Stomach (tissue), 4 donors: ENCODE data around the gene SELENBP1.

Experiments used
- CTCF ChIP-seq, 7 experiments: fragments of 450-650 bp in 4 of 7; fragments of 200-600 bp in 3 of 7; sonication (generic) in 3 of 7; IDR thresholded peaks; one replicate each; pipeline ENCODE4 v1.5.1; 2016 to 2019; ENCODE audit warnings: antibody characterized with exemption in 7 of 7, control low read depth in 2 of 7, mild to moderate bottlenecking in 1 of 7
- POLR2AphosphoS5 ChIP-seq, 3 donors: sonication (generic); formaldehyde crosslinking; IDR thresholded peaks; one replicate each; pipeline ENCODE4 v1.6.1; 2016; ENCODE audit warnings: antibody characterized with exemption in 3 of 3

- TF ChIP-seq POLR2AphosphoS5 (IDR thresholded peaks at IDR 0.05): no peak
- TF ChIP-seq CTCF (IDR thresholded peaks at IDR 0.05): no peak
Measured at GRCh38 chr1:151324390-151324930, 48.0 kb downstream of the SELENBP1 start.
